DMS 273 treated with DMSO at 0.1 percent for 48 hours (cell line): ENCODE results near the gene LBHD2.

Experiments
- DNase-seq: peaks from one replicate; lab custom pipeline; 2025; lab: John Stamatoyannopoulos, UW

LBHD2 gene

DNA sequence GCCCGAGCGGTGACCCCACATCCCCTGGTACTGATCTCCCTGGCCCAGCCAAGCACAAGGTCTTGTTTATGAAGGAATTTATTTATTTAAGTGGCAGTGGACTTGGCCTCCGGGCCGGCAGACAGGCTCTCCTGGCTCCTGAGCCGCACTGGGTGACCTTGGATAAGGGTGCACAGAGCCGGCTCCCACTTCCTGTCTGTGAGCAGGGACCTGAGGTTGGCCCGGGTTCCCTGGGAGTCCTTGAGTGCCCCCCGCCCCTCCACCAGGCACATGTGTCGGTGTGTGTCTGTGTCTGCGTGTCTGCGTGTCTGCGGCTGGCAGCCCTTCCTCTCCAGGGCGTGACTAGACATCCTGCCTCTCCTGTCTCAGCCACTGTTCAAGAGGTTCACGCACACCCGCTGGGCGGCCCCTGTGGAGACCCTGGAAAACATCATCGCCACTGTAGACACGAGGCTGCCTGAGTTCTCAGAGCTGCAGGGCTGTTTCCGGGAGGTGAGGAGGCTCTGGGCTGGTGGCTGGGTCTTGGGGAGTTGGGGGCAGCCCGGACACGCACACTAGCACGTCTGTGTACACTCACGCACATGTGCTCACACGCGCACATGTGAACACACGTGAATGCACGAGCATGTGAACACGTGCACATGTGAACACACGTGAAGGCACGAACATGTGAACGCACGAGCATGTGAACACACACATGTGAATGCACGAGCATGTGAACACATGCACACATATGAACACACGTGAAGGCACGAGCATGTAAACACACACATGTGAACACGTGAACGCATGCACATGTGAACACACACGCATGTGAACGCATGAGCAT, 48.6 kb downstream of the LBHD2 start:
- DNase-seq, result no peak

- no peak for DNase-seq
These were observed 49.5 kb downstream of the LBHD2 start for GRCh38 chr14:103133210-103134140.

DNA sequence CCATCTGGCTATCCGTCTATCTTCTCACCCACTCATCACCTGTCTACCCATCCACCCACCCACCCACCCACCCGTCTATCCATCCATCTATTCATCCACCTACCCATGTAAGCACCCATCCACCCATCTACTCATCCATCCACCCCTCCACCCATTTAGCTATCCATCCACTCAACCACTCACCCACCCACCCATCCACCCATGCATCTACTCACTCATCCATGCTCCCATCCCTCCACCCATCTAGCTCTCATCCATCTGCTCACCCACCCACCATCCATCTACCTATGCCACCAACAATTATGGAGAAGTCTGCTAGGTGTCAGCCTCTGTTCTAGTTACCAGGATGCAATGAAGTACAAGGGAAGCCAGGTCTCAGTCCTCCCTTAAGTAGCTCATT, 50.4 kb downstream of the LBHD2 start:
- DNase-seq, result no peak

GRCh38 chr14:103134919-103135318, 50.9 kb downstream of the LBHD2 start:
- DNase-seq, result no peak

DNA sequence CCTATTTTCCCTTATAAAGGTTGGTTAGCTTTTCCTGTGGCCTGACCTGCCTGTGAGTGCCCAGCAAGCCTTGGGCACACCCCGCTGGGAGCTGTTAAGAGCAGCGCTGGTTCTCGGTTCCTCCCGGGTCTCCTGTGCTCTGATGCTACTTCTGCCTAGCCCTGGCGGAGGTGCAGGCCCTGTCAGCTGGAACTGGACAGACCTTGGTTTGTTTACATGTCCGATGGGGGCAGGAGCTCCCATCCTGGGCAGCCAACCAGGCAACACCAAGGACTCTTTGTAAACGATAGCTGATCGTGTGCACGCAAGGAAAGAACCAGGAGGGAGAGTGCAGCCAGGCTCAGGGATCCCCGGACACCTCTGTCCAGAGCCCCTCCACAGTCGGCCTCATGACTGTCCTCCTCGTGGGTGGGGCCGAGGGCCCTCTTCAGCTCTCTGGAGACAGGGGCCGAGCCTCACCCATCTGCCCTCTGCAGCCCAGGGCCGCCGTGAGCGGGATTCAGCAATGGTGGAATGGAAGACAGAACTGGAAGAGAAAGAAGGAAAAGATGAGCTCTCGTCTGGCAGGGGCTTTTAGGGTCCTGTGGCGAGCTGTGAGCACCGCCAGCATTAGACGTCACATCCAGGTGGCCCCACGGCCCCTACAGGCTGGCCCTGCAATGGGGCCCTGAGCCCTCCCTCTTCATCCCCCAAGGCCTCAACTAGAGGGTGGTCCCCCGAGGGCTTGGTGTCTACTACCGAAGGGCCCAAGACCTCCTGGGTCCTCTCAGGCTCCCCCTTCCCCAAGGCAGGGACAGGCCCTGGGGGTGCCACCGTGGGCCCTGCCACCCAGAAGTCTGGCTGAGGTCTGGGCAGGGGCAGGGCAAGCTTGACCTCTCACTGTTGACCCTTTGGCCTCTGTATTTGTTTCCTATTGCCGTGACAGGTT, 51.6 kb downstream of the LBHD2 start:
- no peak for DNase-seq

DNA sequence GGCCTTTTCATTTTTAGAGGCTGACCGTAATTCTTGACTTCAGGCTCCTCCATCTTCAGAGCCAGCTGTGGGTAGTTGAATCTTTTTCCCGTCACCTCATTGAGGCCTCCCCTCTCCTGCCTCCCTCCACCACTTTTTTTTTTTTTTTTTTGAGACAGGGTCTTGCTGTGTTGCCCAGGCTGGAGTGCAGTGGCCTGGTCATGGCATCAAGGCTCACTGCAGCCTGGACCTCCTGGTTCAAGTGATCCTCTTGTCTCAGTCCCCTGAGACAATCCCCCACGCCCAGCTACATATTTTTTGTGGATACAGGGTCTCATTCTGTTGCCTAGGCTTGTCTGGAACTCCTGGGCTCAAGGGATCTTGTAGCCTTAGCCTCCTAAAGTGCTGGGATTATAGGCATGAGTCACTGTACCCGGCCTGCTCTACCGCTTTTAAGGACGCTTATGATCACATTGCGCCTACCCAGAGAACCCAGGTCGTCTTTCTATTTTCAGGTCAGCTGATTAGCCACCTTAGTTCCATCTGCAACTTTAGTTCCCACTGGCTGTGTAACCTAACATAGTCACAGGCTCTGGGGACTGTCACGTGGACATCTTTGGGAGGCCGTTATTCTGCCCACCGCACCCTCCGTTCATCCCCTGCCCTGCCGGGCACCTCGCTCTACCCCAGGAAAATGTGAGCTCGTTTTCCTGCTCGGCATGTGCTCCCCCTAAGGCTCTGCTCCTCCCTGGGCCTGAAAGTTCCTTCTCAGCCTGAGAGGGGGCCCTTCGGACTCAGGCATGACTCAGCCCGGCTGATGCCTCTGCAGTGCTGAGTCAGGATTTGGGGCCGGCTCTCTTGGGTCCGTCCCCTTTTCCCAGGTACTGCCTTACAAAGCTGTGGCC, 52.6 kb downstream of the LBHD2 start:
- no peak for DNase-seq

DNA sequence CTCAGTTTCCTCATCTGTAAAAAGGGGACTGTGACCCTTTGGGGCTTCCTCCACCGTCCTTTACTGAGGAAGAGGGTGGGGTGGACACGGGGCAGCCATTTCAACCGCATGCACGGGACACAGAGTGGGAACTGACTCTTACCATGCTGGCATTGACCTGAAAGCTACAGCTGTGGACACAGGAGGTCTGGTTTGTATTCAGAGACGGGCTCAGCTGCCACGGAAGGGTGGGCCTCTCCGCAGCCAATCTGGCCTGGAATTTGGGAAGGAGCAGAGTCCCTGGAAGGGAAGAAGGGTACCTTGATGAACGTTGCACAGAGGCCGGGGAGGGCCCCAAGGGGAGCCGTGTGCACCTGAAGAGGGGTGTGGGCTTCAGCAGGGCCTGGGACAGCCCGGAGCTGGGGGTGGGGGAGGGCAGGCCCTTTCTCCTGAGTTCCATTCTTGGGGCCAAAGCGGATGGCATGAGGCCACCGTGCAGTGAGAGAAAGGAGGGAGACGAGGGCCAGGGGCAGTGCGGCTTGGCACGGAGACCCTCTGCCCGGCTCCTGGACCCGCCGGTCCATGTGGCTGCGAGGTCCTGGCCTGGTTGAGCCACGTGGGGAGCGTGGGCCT, 53.8 kb downstream of the LBHD2 start:
- DNase-seq, result no peak

GRCh38 chr14:103138301-103139131, 54.5 kb downstream of the LBHD2 start:
- DNase-seq, result no peak

- no peak for DNase-seq
These were observed 55.4 kb downstream of the LBHD2 start for GRCh38 chr14:103139132-103140025.
